Urinary bladder (tissue), 4 donors: ENCODE data around the gene TRAPPC4. TPM values are rescaled to one million over a fixed set of nuclear protein-coding genes. Genes with fewer than 3 reads are reported as not detected.
"Not testable (repeated sequence)": the region's sequence is repeated elsewhere in the genome, so short reads cannot be mapped to it uniquely, and the experiment has no call there.

Experiments
- DNase-seq: peaks from one replicate; pipeline ENCODE4 v3.0.0-alpha.2; 2015; ENCODE audit errors: extremely low spot score
- H3K27ac ChIP-seq: one replicate; pipeline ENCODE4 v1.5.1; 2013; ENCODE audit warnings: low read depth, mild to moderate bottlenecking, moderate library complexity
- H3K36me3 ChIP-seq: one replicate; pipeline ENCODE4 v1.6.1; 2013; ENCODE audit warnings: mild to moderate bottlenecking, moderate library complexity; ENCODE audit not compliant: insufficient read depth
- H3K4me1 ChIP-seq: one replicate; pipeline ENCODE4 v1.6.1; 2013; ENCODE audit warnings: mild to moderate bottlenecking, moderate library complexity; ENCODE audit not compliant: insufficient read depth
- H3K4me3 ChIP-seq: one replicate; pipeline ENCODE4 v1.5.1; 2013; ENCODE audit warnings: low read depth, low read length
- WGBS: extraction: QIAGEN DNeasy Blood & Tissue Kit; methylation state at CpG from one replicate; pipeline ENCODE4 v1.1.7; 2013; 5-methylcytosine and 5-hydroxymethylcytosine counted together
- polyA plus RNA-seq: library from polyadenylated mRNA; stranded (reverse); fragments of 200-250 nt; gene quantifications from one replicate; pipeline ENCODE4 v1.2.3, GENCODE V29; 2013
- total RNA-seq: library from RNA; depleted of rRNA; stranded (reverse); fragments of >200 nt; gene quantifications from one replicate; pipeline ENCODE4 v1.2.3, GENCODE V29; 2014
- donor health status: healthy with polysubstance abuse.
- donor health status: healthy.

The TRAPPC4 gene
- total and polyA plus RNA-seq, 2 donors: 40.6 to 59.3 TPM

DNA sequence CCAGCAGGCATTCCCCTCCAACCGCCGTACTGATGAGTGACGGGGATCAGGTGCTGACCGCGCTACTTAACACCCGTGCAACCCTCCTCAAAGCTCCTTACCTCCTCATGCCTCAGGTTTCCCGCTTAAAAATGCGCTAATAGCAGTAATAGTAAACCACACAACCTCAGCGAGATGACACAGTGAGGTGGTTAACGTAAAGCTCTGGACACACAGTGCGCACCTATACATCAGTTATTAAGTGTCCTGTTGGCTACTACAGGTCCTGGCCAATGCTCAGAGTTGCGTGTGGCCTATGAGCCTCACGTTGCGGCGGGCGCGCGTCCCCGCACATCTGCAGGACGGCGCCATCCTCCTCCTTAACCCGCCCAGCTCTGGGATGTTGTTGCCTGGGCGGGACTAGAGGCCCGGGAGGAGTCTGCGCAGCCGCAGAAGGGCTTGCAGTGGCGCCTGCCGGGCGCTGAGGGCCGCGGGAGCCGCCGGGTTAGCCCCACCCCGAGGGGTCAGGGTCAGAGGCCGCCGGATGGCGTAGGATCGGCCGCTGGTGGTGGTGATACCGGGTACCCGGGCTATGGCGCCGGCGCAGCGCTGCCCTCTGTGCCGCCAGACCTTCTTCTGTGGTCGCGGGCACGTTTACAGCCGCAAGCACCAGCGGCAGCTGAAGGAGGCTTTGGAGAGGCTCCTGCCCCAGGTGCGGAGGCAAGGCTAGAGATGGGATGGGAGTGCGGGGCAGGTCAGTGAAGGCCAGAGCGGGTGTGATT is 20.8 kb upstream of the TRAPPC4 start, which contains the start of gene CENATAC:
Gene CENATAC (plus strand): TSS at position 512 of the 761 bp plus-strand sequence. CDS start 60 bp downstream, at position 572.
- Histone ChIP-seq H3K4me3 (peak within 1 kb of the TSS; percentile 73), H3K36me3 (no peaks in the 10 kb centered on the region), H3K4me1 (no peaks in the 10 kb centered on the region), H3K27ac (peak within 1 kb of the TSS; percentile 71)
- under 1% methylated on average over 54 of the region's 54 CpGs for WGBS
- DNase-seq: peak; percentile 48

GRCh38 chr11:118998388-118998717 is 20.2 kb upstream of the TRAPPC4 start:
- no peaks in the 10 kb centered on the region for H3K4me1 ChIP-seq
- peak overlapping the region; percentile 71 for H3K27ac ChIP-seq
- WGBS: 2% methylated on average over 19 of the region's 19 CpGs
- H3K4me3 ChIP-seq: peak overlapping the region; percentile 73
- no peak for DNase-seq
- no peaks in the 10 kb centered on the region for H3K36me3 ChIP-seq

- H3K4me1 ChIP-seq: no peaks in the 10 kb centered on the region
- peak overlapping the region; percentile 73 for H3K4me3 ChIP-seq
- H3K27ac ChIP-seq: no peak overlapping the region
- 44% methylated on average over 6 of the region's 6 CpGs for WGBS
- no peaks in the 10 kb centered on the region for H3K36me3 ChIP-seq
- DNase-seq: no peak
These were observed 19.7 kb upstream of the TRAPPC4 start for GRCh38 chr11:118998822-118999221.

DNA sequence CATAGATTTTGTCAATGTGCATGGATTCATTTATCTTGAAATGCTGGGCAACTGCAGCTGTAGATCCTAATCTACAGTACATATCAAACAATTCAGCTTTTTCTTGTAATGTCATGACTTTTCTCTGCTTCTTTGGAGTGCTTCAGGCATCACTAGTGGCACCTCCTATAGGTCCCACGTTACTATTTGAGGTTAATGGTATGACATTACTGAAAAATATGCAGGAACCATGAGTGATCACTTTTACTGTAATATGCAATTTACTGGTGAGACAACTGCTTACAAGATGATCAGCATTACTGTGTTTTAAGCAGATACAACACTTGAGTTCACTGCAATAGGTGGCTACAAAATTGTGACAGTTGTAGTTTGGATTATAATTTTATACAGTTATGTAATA is 17.7 kb upstream of the TRAPPC4 start:
- no peak overlapping the region for H3K27ac ChIP-seq

DNA sequence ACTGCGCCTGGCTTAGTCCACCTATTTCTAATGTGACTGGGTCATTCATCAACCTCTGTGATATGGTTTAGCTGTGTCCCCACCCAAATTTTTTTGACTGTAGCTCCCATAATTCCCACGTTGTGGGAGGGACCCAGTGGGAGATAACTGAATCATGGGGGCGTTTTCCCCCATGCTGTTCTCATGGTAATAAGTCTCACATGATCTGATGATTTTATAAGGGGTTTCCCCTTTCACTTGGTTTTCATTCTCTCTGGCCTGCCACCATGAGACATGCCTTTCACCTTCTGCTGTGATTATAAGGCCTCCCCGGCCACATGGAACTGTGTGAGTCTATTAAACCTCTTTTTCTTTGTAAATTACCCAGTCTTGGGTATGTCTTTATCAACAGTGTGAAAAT is 11.9 kb upstream of the TRAPPC4 start:
- Histone ChIP-seq H3K27ac (no peak overlapping the region), H3K4me1 (no peaks in the 10 kb centered on the region), H3K4me3 (no peak overlapping the region), H3K36me3 (no peaks in the 10 kb centered on the region)
- WGBS: 95% methylated on average over 4 of the region's 4 CpGs
- DNase-seq: no peak

More for the DNA sequence above, 17.7 kb upstream of the TRAPPC4 start:
- Histone ChIP-seq H3K4me3 (no peak overlapping the region), H3K4me1 (no peaks in the 10 kb centered on the region), H3K36me3 (no peaks in the 10 kb centered on the region)
- 59% methylated on average over 1 of the region's 1 CpG for WGBS
- DNase-seq: no peak

- Histone ChIP-seq H3K27ac (no peak overlapping the region), H3K4me1 (no peaks in the 10 kb centered on the region), H3K4me3 (no peak overlapping the region), H3K36me3 (no peaks in the 10 kb centered on the region)
- WGBS: 88% methylated on average over 6 of the region's 6 CpGs
- no peak for DNase-seq
These were observed 7.0 kb upstream of the TRAPPC4 start for GRCh38 chr11:119011476-119012053.

GRCh38 chr11:119012629-119013170 is 5.9 kb upstream of the TRAPPC4 start:
- H3K4me1 ChIP-seq: no peaks in the 10 kb centered on the region
- no peak overlapping the region for H3K27ac ChIP-seq
- no peak overlapping the region for H3K4me3 ChIP-seq
- no peak for DNase-seq
- WGBS: 84% methylated on average over 3 of the region's 3 CpGs
- no peaks in the 10 kb centered on the region for H3K36me3 ChIP-seq

GRCh38 chr11:119014209-119014924 is 4.2 kb upstream of the TRAPPC4 start:
- WGBS: 92% methylated on average over 17 of the region's 17 CpGs
- Histone ChIP-seq H3K27ac (no peak overlapping the region), H3K4me1 (no peaks in the 10 kb centered on the region), H3K36me3 (no peaks in the 10 kb centered on the region), H3K4me3 (no peak overlapping the region)
- no peak for DNase-seq

GRCh38 chr11:119015054-119015611 is 3.4 kb upstream of the TRAPPC4 start:
- no peak overlapping the region for H3K4me3 ChIP-seq
- no peaks in the 10 kb centered on the region for H3K4me1 ChIP-seq
- WGBS: 67% methylated on average over 8 of the region's 8 CpGs
- no peak for DNase-seq
- no peaks in the 10 kb centered on the region for H3K36me3 ChIP-seq
- H3K27ac ChIP-seq: no peak overlapping the region

GRCh38 chr11:119016216-119017009 is 2.2 kb upstream of the TRAPPC4 start:
- H3K4me1 ChIP-seq: no peaks in the 10 kb centered on the region
- H3K4me3 ChIP-seq: no peak overlapping the region
- WGBS: 73% methylated on average over 14 of the region's 14 CpGs
- H3K27ac ChIP-seq: no peak overlapping the region
- no peak for DNase-seq
- no peaks in the 10 kb centered on the region for H3K36me3 ChIP-seq

DNA sequence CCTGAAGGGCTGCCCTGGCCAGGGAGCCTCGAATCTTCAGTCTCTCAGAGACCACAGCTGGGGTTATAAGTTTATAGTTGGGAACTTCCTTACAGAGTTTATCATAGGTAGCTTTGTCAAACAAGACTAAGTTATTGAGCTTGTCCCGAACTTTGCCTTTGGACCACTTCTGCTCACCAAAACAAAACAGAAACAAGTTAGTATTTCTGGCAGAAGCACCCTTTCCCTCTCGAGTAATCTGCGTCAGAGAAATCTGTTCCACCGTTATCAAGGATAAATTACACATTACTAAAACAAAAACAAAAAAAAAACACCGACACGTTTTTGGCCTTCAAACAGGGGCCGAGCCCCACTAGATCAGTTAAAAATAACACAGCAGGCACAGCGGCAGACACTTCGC is 1.2 kb upstream of the TRAPPC4 start:
- not testable (repeated sequence) for H3K36me3 ChIP-seq, DNase-seq, H3K4me1 ChIP-seq
- WGBS: 5% methylated on average over 10 of the region's 10 CpGs
- Histone ChIP-seq H3K4me3 (peak overlapping the region; percentile 82), H3K27ac (peak overlapping the region; percentile 65)

- Histone ChIP-seq H3K4me3 (no peak overlapping the region), H3K27ac (no peak overlapping the region), H3K4me1 (no peaks in the 10 kb centered on the region), H3K36me3 (peaks cover 3% of the 10 kb centered on the region)
- 54% methylated on average over 2 of the region's 2 CpGs for WGBS
- DNase-seq: no peak
These were observed 1.4 kb downstream of the TRAPPC4 start for GRCh38 chr11:119019996-119020395.

DNA sequence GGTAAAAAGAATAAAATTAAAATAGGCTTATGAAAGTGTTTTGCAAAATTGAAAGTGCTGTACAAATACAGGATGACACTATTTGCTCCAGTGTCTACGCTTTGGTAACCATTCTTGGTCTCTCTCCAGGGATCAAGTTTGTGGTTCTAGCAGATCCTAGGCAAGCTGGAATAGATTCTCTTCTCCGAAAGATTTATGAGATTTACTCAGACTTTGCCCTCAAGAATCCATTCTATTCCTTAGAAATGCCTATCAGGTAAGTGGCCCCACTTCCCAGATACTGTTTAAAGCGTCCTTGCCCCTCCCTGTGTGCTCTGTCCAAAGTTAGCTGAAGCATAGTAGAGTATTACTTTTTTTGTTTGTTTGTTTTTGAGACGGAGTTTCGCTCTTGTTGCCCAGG is 3.1 kb downstream of the TRAPPC4 start:
- Histone ChIP-seq H3K4me1 (no peaks in the 10 kb centered on the region), H3K27ac (no peak overlapping the region), H3K36me3 (peaks cover 3% of the 10 kb centered on the region), H3K4me3 (no peak overlapping the region)
- WGBS: 90% methylated on average over 5 of the region's 5 CpGs
- DNase-seq: no peak
